Measurements from ENCODE around the gene FAM13A.

DNA sequence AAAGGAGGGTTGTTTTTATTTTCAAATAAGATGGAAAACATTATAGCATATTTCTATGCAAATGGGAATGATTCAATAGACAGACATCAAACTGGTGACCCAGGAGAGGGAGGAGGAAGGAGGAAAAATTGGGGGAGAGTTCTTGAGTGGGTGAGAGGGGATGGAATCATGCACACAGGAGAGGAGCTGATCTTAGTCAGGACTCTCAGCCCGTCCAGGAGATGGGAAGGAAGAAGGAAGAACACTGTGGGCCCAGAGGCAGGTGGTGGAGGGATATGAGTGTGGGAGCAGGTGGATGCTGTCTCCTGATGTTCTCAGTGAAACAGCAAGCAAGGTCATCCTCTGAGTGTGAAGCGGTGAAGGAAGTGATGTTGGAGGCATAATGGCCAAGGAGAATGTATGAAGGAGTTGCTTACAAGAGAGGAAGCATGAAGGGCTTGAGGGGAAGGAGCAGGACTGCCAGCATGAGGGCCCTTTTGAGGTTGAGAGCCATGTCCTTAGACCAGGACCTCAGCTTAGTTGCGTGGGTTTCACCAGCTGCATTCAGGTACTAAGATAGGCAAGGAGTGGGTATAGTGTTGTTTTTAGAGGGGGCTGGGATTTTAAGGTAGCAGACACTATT lies 197.7 kb downstream of the FAM13A start:
- TF ChIP-seq EZH2 (IDR thresholded peaks at IDR 0.05; ENCODE audit: insufficient read depth, poor library complexity, severe bottlenecking) (no peak), EZH2phosphoT487 (IDR thresholded peaks at IDR 0.05; ENCODE audit: insufficient read depth, low read depth) (no peak)
